HepG2 (cell line): ENCODE measurements around the gene LGI1. TPM values are rescaled to one million over a fixed set of nuclear protein-coding genes. Genes with fewer than 3 reads are reported as not detected.

Experiments
- ATAC-seq: fragments of 200-7000 bp; cut with Tn5 transposase; 3 replicates; pipeline ENCODE4 v1.9.1; 2020; ENCODE audit warnings: mild to moderate bottlenecking, moderate library complexity
- BruUV-seq: library from RNA; stranded (reverse); fragments of 400-500 nt; replicated peaks from 2 replicates; lab custom pipeline; 2021; lab: Mats Ljungman, UMichigan
- CTCF ChIA-PET: fragments of 300-600 bp; formaldehyde crosslinking; extraction: SDS; loops from one replicate; lab custom pipeline; 2021; ENCODE audit warnings: low total read pairs, inconsistent platforms, low intra/inter-chr PET ratio; lab: Yijun Ruan, JAX
- POLR2A ChIA-PET: fragments of 350-600 bp; sonication (Branson Sonifier 250); formaldehyde crosslinking; loops from one replicate; lab custom pipeline; 2020; ENCODE audit warnings: antibody characterized with exemption, inconsistent platforms; lab: Yijun Ruan, JAX
- DNase-seq: peaks from one replicate; pipeline ENCODE4 v3.0.0-alpha.2; 2015; ENCODE audit warnings: low spot score
- FAIRE-seq: peaks from 3 replicates; lab custom pipeline; 2011; peaks lifted over from hg19 to GRCh38; lab: Jason Lieb, UNC
- H2AFZ ChIP-seq: one replicate; pipeline ENCODE4 v1.6.1; 2011; ENCODE audit warnings: low read length, inconsistent platforms
- H3K27ac ChIP-seq: fragments of 300-600 bp; 3 replicates; pipeline ENCODE4 v1.8.0; 2011; ENCODE audit warnings: mixed run types, mild to moderate bottlenecking, mixed read lengths, low read length, inconsistent platforms; ENCODE audit not compliant: insufficient read depth; ENCODE audit errors: extremely low read length
- H3K27me3 ChIP-seq, 2 experiments: fragments of 200-600 bp in 1 of 2; 2 replicates in 1 of 2; 3 replicates in 1 of 2; pipeline versions ENCODE4 v1.6.0 to v1.8.0; 2011; ENCODE audit warnings: low read length in 2 of 2, mild to moderate bottlenecking in 2 of 2, moderate library complexity in 2 of 2, inconsistent platforms in 1 of 2; ENCODE audit not compliant: insufficient read depth in 2 of 2, control insufficient read depth in 1 of 2
- H3K36me3 ChIP-seq, 2 experiments: fragments of 200-600 bp in 1 of 2; replicated peaks in 1 of 2; 2 replicates in 1 of 2; 3 replicates in 1 of 2; pipeline versions ENCODE4 v1.5.1 to v1.8.0; 2011; ENCODE audit warnings: low read length in 2 of 2, inconsistent platforms in 1 of 2; ENCODE audit not compliant: insufficient read depth in 2 of 2, control insufficient read depth in 1 of 2
- H3K4me1 ChIP-seq: 2 replicates; pipeline ENCODE4 v1.5.1; 2012; ENCODE audit warnings: low read length, inconsistent platforms; ENCODE audit not compliant: insufficient read depth
- H3K4me2 ChIP-seq: 2 replicates; pipeline ENCODE4 v1.6.0; 2011; ENCODE audit warnings: low read depth, low read length, inconsistent platforms
- H3K4me3 ChIP-seq, 3 experiments: fragments of 200-600 bp in 1 of 3; sonication (generic), shearing (Covaris generic) in 1 of 3; replicated peaks in 1 of 3; 2 replicates each; pipeline ENCODE4 v1.5.1; 2011 to 2016; ENCODE audit warnings: low read length in 3 of 3, inconsistent platforms in 2 of 3, low read depth in 2 of 3, mild to moderate bottlenecking in 2 of 3, control low read depth in 1 of 3, mixed read lengths in 1 of 3; ENCODE audit not compliant: insufficient read depth in 1 of 3
- H3K79me2 ChIP-seq: one replicate; pipeline ENCODE4 v1.6.1; 2011; ENCODE audit warnings: low read length, inconsistent platforms; ENCODE audit not compliant: insufficient read depth
- H3K9ac ChIP-seq: 2 replicates; pipeline ENCODE4 v1.6.0; 2011; ENCODE audit warnings: mild to moderate bottlenecking, low read depth, low read length, inconsistent platforms; ENCODE audit not compliant: insufficient read depth
- H3K9me3 ChIP-seq: 2 replicates; pipeline ENCODE4 v1.5.1; 2012; ENCODE audit warnings: mild to moderate bottlenecking, low read length
- H4K20me1 ChIP-seq: 2 replicates; pipeline ENCODE4 v1.6.0; 2011; ENCODE audit warnings: inconsistent platforms, mild to moderate bottlenecking, low read length, moderate library complexity; ENCODE audit not compliant: insufficient read depth
- ELF4 ChIP-seq: sonication (generic); formaldehyde crosslinking; IDR thresholded peaks from 2 replicates; pipeline ENCODE4 v1.5.0; 2020; ENCODE audit warnings: missing genetic modification reagents, mild to moderate bottlenecking, moderate library complexity, borderline replicate concordance
- KAT8 ChIP-seq: IDR thresholded peaks from 2 replicates; pipeline ENCODE4 v1.6.1; 2016; ENCODE audit warnings: missing genetic modification reagents, missing compliant biosample characterization
- SAFB2 ChIP-seq: sonication (generic); formaldehyde crosslinking; IDR thresholded peaks from 2 replicates; pipeline ENCODE4 v1.5.1; 2020; ENCODE audit warnings: missing genetic modification reagents, low read depth, mild to moderate bottlenecking, borderline replicate concordance
- ZBTB2 ChIP-seq: sonication (generic); formaldehyde crosslinking; IDR thresholded peaks from 2 replicates; pipeline ENCODE4 v1.8.0; 2022; ENCODE audit warnings: low read depth, missing genetic modification reagents
- ZFX ChIP-seq: sonication (generic); formaldehyde crosslinking; IDR thresholded peaks from 2 replicates; pipeline ENCODE4 v1.4.0; 2020; ENCODE audit warnings: mild to moderate bottlenecking, low read depth, missing genetic modification reagents, moderate library complexity
- ZNF362 ChIP-seq: sonication (generic); formaldehyde crosslinking; IDR thresholded peaks from 2 replicates; pipeline ENCODE4 v1.4.0; 2020; ENCODE audit warnings: missing genetic modification reagents, mild to moderate bottlenecking, borderline replicate concordance
- ZNF597 ChIP-seq: sonication (generic); formaldehyde crosslinking; IDR thresholded peaks from 2 replicates; pipeline ENCODE4 v1.5.0; 2020; ENCODE audit warnings: missing genetic modification reagents
- ZUFSP ChIP-seq: sonication (generic); formaldehyde crosslinking; IDR thresholded peaks from 2 replicates; pipeline ENCODE4 v1.9.0; 2021; ENCODE audit warnings: missing genetic modification reagents, mild to moderate bottlenecking, borderline replicate concordance
- WGBS: methylation state at CpG from one replicate; pipeline ENCODE4 v1.1.6; 2017; ENCODE audit warnings: low lambda C conversion rate; 5-methylcytosine and 5-hydroxymethylcytosine counted together
- in situ Hi-C: cut with HindIII; loops from 2 replicates; pipeline ENCODE4 v1.10.0; 2017; ENCODE audit warnings: low pct_unique_long_range_greater_than_20kb; ENCODE audit not compliant: extremely low pct_ligation_motif_present
- intact Hi-C: fragments of 100-400 bp; cut with micrococcal nuclease; formaldehyde crosslinking; loops from one replicate; pipeline ENCODE4 v1.10.0; 2022; ENCODE audit not compliant: unreplicated experiment
- polyA plus RNA-seq, 8 experiments: library from polyadenylated mRNA; depleted of rRNA in 3 of 8; stranded (reverse) in 7 of 8; unstranded in 1 of 8; fragments of >200 nt; fragmentation: Illumina TruSeq in 4 of 8; extraction: Trizol in 4 of 8; gene quantifications; 2 replicates each; pipeline versions ENCODE4 v1.2.1 to v1.2.3, GENCODE V29; 2011 to 2016; ENCODE audit warnings: low read depth in 4 of 8, missing spikeins in 1 of 8, mixed read lengths in 1 of 8; ENCODE audit not compliant: insufficient read depth in 1 of 8
- total RNA-seq, 5 experiments: library from RNA; depleted of rRNA; stranded (reverse); fragments of >200 nt; fragmentation: Illumina TruSeq; extraction: Trizol; gene quantifications; 2 replicates each; pipeline ENCODE4 v1.2.3, GENCODE V29; 2016; ENCODE audit warnings: low read depth in 1 of 5

LGI1 gene
- total and polyA plus RNA-seq, 2 of the 13 experiments (the other 11 are each of a cell fraction or from before 2014, with no cell fraction given): not detected

GRCh38 chr10:93819520-93819919 is 61.8 kb downstream of the LGI1 start (continued):
- TF ChIP-seq ZNF362: no peak

- BruUV-seq: no TSS peak
- H3K79me2 ChIP-seq: no peaks in the 10 kb centered on the region
- ChIA-PET CTCF (no interaction called here), POLR2A (no interaction called here)
- no peak overlapping the region for H3K9ac ChIP-seq
- H3K4me1 ChIP-seq: no peaks in the 10 kb centered on the region
- H3K4me3 ChIP-seq: no peak overlapping the region
- in situ Hi-C loops (no loop called here), intact Hi-C loops (loop anchor here (5.0 kb wide), 1 partner anchor 502 kb away; no protein-coding TSS in a partner anchor)
- no peak overlapping the region for H2AFZ ChIP-seq
- no peaks in the 10 kb centered on the region for H4K20me1 ChIP-seq
- no peak for DNase-seq
- 0% methylated on average over 3 of the region's 3 CpGs for WGBS
- no peak for FAIRE-seq
- no peaks in the 10 kb centered on the region for H3K36me3 ChIP-seq
- no peak overlapping the region for H3K4me2 ChIP-seq
- ATAC-seq: no peak
- no peaks in the 10 kb centered on the region for H3K9me3 ChIP-seq
- no peak overlapping the region for H3K27ac ChIP-seq
- TF ChIP-seq ZFX (CRISPR knock-in tag) (no peak), SAFB2 (CRISPR knock-in tag) (no peak), ELF4 (CRISPR knock-in tag) (no peak), ZUFSP (no peak), ZNF597 (CRISPR knock-in tag) (no peak), KAT8 (CRISPR knock-in tag) (no peak), ZBTB2 (CRISPR knock-in tag) (no peak)
- no peaks in the 10 kb centered on the region; a peak in 1 of 5 replicates for H3K27me3 ChIP-seq
These were observed 62.7 kb downstream of the LGI1 start for GRCh38 chr10:93820434-93820833.
